Ovary (tissue), 9 donors: ENCODE measurements around the gene ARHGAP28. TPM values are rescaled to one million over a fixed set of nuclear protein-coding genes. Genes with fewer than 3 reads are reported as not detected.
"Not testable (repeated sequence)": the region's sequence is repeated elsewhere in the genome, so short reads cannot be mapped to it uniquely, and the experiment has no call there.

Experiments used
- DNase-seq, 5 donors: peaks; one replicate each; pipeline ENCODE4 v3.0.0-alpha.2; 2019 to 2020
- H3K27ac ChIP-seq, 2 donors: fragments of 200-600 bp; one replicate each; pipeline versions ENCODE4 v1.5.1 to v1.8.0; 2019 to 2022
- H3K27me3 ChIP-seq: fragments of 200-600 bp; one replicate; pipeline ENCODE4 v1.8.0; 2022
- H3K36me3 ChIP-seq: fragments of 200-600 bp; sonication (generic); one replicate; pipeline ENCODE4 v1.5.1; 2019
- H3K4me1 ChIP-seq: one replicate; pipeline ENCODE4 v1.8.1; 2013; ENCODE audit warnings: mild to moderate bottlenecking, moderate library complexity; ENCODE audit not compliant: insufficient read depth
- H3K4me3 ChIP-seq: fragments of 200-600 bp; sonication (generic); one replicate; pipeline ENCODE4 v1.5.1; 2017
- H3K9me3 ChIP-seq, 2 donors: fragments of 200-600 bp in 1 of 2; sonication (generic) in 1 of 2; one replicate each; pipeline versions ENCODE4 v1.5.1 to v1.8.1; 2013 to 2019; ENCODE audit warnings: mild to moderate bottlenecking in 1 of 2, moderate library complexity in 1 of 2
- EP300 ChIP-seq: sonication (generic); formaldehyde crosslinking; IDR thresholded peaks from one replicate; pipeline ENCODE4 v1.6.1; 2017; ENCODE audit warnings: antibody characterized with exemption
- POLR2A ChIP-seq: fragments of 450-650 bp; IDR thresholded peaks from one replicate; pipeline ENCODE4 v1.6.1; 2017; ENCODE audit warnings: antibody characterized with exemption, mild to moderate bottlenecking, moderate library complexity
- WGBS, 3 donors: extraction: QIAGEN DNeasy Blood & Tissue Kit in 1 of 3; methylation state at CpG; one replicate each; pipeline versions ENCODE4 v1.1.5 to v1.1.7; 2013 to 2017; 5-methylcytosine and 5-hydroxymethylcytosine counted together
- intact Hi-C, 4 donors: fragments of 100-400 bp; cut with DNase I; formaldehyde crosslinking; loops; one replicate each; pipeline versions ENCODE4 v1.11.0 to v1.15.1; 2022 to 2023
- polyA plus RNA-seq, 2 donors: library from polyadenylated mRNA; stranded (reverse); fragments of 200-250 nt in 1 of 2; fragments of 350-450 nt in 1 of 2; fragmentation: Illumina TruSeq in 1 of 2; extraction: RNeasy Lipid Tissue Mini Kit (QIAGEN cat#74804) in 1 of 2; gene quantifications; one replicate each; pipeline ENCODE4 v1.2.3, GENCODE V29; 2013 to 2014
- total RNA-seq, 7 donors: library from RNA; depleted of rRNA in 2 of 7; stranded (reverse); fragments of >200 nt in 2 of 7; fragmentation: NEBNext Ultra II Directional in 3 of 7; extraction: Animal tissue kit (Norgen Biotek cat#: 25700) in 3 of 7; gene quantifications; one replicate each; pipeline versions ENCODE4 v1.1.0 to v1.2.4, GENCODE V29; 2016 to 2023
- TF ChIP-seq, protein P1 (sequence below), 3 donors: fragments of 450-650 bp in 2 of 3; fragments of 200-600 bp in 1 of 3; IDR thresholded peaks; one replicate each; pipeline versions ENCODE4 v1.5.1 to v1.8.0; 2016 to 2022; ENCODE audit warnings: antibody characterized with exemption in 3 of 3, mild to moderate bottlenecking in 1 of 3
- donor health status: DM: no; HTN: no; CAD: no; lungs with moderate emphysema.
- donor health status: DM: no; HTN: no; CAD: no.
- donor health status: Bipolar disorder and iron deficiency.
- donor health status: DM: yes; HTN: yes; CAD: no.
- donor health status: DM: no; HTN: no; CAD: no.
- donor health status: DM: yes; HTN: yes; CAD: no.

Gene ARHGAP28
- total and polyA plus RNA-seq, 9 donors: 5.9 to 28.7 (median 16.9) TPM

DNA sequence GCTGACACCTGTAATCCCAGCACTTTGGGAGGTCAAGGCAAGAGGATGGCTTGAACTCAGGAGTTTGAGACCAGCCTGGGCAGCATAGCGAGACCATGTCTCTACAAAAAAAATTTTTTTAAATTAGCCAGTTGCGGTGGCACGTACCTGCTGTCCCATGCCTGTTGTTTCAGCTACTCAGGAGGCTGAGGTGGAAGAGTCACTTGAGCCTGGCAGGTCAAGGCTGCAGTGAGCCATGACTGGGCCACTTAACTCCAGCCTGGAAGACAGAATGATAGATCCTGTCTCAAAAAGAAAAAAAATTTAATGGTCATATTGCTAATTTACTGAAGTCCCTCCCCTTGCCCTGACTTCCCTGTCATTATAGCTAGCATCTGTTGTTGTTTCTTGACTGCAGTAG lies 112.6 kb downstream of the ARHGAP28 start:
- Histone ChIP-seq H3K4me1 (no peaks in the 10 kb centered on the region), H3K4me3 (no peak overlapping the region), H3K27me3 (no peaks in the 10 kb centered on the region), H3K9me3 (no peaks in the 10 kb centered on the region), H3K27ac (no peak overlapping the region), H3K36me3 (no peaks in the 10 kb centered on the region)
- DNase-seq: no peak
- intact Hi-C loops: no loop called here
- WGBS, 3 donors: 80 to 96% (median 82%) methylated on average over 3 of the region's 3 CpGs
- TF ChIP-seq POLR2A (no peak), EP300 (no peak)
- TF ChIP-seq, protein P1, sequence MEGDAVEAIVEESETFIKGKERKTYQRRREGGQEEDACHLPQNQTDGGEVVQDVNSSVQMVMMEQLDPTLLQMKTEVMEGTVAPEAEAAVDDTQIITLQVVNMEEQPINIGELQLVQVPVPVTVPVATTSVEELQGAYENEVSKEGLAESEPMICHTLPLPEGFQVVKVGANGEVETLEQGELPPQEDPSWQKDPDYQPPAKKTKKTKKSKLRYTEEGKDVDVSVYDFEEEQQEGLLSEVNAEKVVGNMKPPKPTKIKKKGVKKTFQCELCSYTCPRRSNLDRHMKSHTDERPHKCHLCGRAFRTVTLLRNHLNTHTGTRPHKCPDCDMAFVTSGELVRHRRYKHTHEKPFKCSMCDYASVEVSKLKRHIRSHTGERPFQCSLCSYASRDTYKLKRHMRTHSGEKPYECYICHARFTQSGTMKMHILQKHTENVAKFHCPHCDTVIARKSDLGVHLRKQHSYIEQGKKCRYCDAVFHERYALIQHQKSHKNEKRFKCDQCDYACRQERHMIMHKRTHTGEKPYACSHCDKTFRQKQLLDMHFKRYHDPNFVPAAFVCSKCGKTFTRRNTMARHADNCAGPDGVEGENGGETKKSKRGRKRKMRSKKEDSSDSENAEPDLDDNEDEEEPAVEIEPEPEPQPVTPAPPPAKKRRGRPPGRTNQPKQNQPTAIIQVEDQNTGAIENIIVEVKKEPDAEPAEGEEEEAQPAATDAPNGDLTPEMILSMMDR (IDR thresholded peaks at IDR 0.05): no peak

DNA sequence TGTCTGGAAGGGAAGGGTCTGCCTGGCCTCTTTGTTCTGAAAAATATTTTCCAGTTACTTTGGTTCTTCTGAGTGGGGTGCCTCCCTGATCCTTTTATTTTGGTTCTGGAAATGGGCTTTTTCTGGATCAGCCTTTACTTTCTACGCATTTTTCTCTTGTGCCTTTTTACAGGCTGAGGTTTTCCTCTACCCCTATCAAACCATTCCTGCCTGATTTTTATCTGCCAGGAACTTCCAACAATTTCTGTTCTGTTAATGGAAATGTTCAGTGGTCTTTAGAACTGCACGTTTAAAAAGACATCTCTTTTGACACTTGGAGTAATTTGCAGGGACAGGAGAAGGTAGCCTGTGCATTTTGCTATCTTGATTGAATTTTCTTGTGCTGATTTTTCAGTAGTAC lies 113.8 kb downstream of the ARHGAP28 start:
- no peak overlapping the region for H3K27ac ChIP-seq
- no peaks in the 10 kb centered on the region for H3K27me3 ChIP-seq
- H3K4me1 ChIP-seq: no peaks in the 10 kb centered on the region
- DNase-seq: no peak
- 85 to 89% (median 86%) methylated on average over 2 of the region's 2 CpGs for WGBS, 3 donors
- H3K36me3 ChIP-seq: no peaks in the 10 kb centered on the region
- no peak overlapping the region for H3K4me3 ChIP-seq
- intact Hi-C loops: no loop called here
- TF ChIP-seq, protein P1 (IDR thresholded peaks at IDR 0.05): no peak
- no peak for TF ChIP-seq POLR2A
- TF ChIP-seq EP300: no peak
- no peaks in the 10 kb centered on the region for H3K9me3 ChIP-seq

DNA sequence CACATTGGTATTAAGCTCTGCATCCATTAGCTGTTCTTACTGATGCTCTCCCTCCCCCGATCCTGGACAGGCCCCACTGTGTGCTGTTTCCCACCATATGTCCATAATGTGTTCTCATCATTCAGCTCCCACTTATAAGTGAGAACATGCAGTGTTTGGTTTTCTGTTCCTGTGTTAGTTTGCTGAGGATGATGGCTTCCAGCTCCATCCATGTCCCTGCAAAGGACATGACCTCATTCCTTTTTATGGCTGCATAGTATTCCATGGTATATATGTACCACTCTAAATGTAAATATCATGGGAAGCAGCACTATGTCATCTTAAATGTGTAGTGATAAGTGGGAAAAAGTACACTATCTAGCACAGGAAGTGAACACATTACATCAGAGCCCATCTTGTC lies 116.0 kb downstream of the ARHGAP28 start:
- DNase-seq, H3K36me3 ChIP-seq, H3K27me3 ChIP-seq, H3K4me1 ChIP-seq, H3K27ac ChIP-seq, intact Hi-C loops, H3K4me3 ChIP-seq, H3K9me3 ChIP-seq: not testable (repeated sequence)
- 96 to 100% (median 97%) methylated on average over 1 of the region's 1 CpG for WGBS, 3 donors

DNA sequence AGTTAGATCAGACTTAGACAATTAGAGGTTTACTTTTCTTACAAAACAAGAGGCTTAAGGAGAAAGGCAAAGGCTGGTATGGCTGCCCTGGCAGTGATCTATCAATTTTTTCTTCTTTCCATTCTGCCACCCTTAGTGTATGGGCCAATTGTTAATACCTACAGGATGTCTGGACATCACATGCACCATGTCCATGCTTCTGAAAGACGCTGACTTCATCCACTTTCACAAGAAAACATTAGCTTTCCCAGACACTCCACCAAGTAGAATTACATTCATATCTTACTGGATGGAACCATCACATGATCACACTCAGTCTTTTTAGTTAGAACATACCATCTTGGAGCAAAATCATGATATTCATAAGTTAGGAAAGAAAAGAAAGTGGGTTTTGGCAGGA lies 120.9 kb downstream of the ARHGAP28 start:
- Histone ChIP-seq H3K27ac (no peak overlapping the region), H3K36me3 (no peaks in the 10 kb centered on the region), H3K4me1 (no peaks in the 10 kb centered on the region), H3K27me3 (no peaks in the 10 kb centered on the region), H3K4me3 (no peak overlapping the region), H3K9me3 (no peaks in the 10 kb centered on the region)
- no peak for DNase-seq
- TF ChIP-seq, protein P1 (IDR thresholded peaks at IDR 0.05): no peak
- TF ChIP-seq EP300 (no peak), POLR2A (no peak)
- intact Hi-C loops: no loop called here
- 89 to 94% (median 94%) methylated on average over 1 of the region's 1 CpG for WGBS, 3 donors

DNA sequence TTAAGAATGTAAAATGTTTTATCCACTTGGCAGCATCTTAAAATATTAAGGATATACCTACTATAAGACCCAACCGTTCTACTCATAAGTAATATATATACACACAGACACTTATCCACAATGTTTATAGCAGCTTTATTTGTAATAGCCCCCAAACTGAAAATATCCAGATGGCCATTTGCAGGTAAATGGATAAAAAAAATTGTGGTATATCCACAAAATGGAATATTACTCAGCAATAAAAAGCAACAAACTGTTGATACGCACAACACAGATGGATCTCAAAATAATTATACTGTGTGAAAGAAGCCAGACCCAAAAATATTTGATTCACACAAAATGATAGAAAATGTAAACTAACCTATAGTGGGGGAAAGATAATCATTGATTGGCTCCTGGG lies 122.0 kb downstream of the ARHGAP28 start:
- no peak for DNase-seq
- Histone ChIP-seq H3K4me1 (no peaks in the 10 kb centered on the region), H3K27ac (no peak overlapping the region), H3K36me3 (no peaks in the 10 kb centered on the region), H3K9me3 (no peaks in the 10 kb centered on the region), H3K4me3 (no peak overlapping the region), H3K27me3 (no peaks in the 10 kb centered on the region)
- 92 to 99% (median 97%) methylated on average over 2 of the region's 2 CpGs for WGBS, 3 donors
- intact Hi-C loops: no loop called here
- TF ChIP-seq, protein P1 (IDR thresholded peaks at IDR 0.05): no peak
- TF ChIP-seq POLR2A (no peak), EP300 (no peak)
